ACC112 (cell line): ENCODE data around the gene TMEM87B.
"Not testable (repeated sequence)": the region's sequence is repeated elsewhere in the genome, so short reads cannot be mapped to it uniquely, and the experiment has no call there.

Experiments
- H2AFZ ChIP-seq: fragments of 200-600 bp; sonication (generic); one replicate; pipeline ENCODE4 v1.6.0; 2017; ENCODE audit warnings: antibody characterized with exemption, low read length; ENCODE audit not compliant: unreplicated experiment
- H3K27ac ChIP-seq: fragments of 200-600 bp; sonication (generic); 2 replicates; pipeline ENCODE4 v1.5.1; 2014; ENCODE audit warnings: low read depth, mild to moderate bottlenecking, antibody characterized with exemption, low read length, moderate library complexity
- H3K27me3 ChIP-seq: fragments of 200-600 bp; sonication (generic); 2 replicates; pipeline ENCODE4 v1.6.1; 2014; ENCODE audit warnings: mild to moderate bottlenecking, antibody characterized with exemption, low read length, moderate library complexity, mixed read lengths; ENCODE audit not compliant: insufficient read depth
- H3K36me3 ChIP-seq: fragments of 200-600 bp; sonication (generic); 2 replicates; pipeline ENCODE4 v1.6.1; 2016; ENCODE audit warnings: mild to moderate bottlenecking, antibody characterized with exemption, low read length, moderate library complexity, mixed read lengths; ENCODE audit not compliant: insufficient read depth
- H3K4me1 ChIP-seq: fragments of 200-600 bp; sonication (generic); one replicate; pipeline ENCODE4 v1.6.1; 2016; ENCODE audit warnings: low read length, mixed read lengths; ENCODE audit not compliant: insufficient read depth, unreplicated experiment, control insufficient read depth
- H3K4me3 ChIP-seq: fragments of 200-600 bp; sonication (generic); 2 replicates; pipeline ENCODE4 v1.5.1; 2014; ENCODE audit warnings: mild to moderate bottlenecking, low read depth, low read length
- H3K79me2 ChIP-seq: fragments of 200-600 bp; sonication (generic); one replicate; pipeline ENCODE4 v1.6.0; 2016; ENCODE audit warnings: low read length; ENCODE audit not compliant: control insufficient read depth, unreplicated experiment, insufficient read depth

Gene TMEM87B

GRCh38 chr2:112087346-112088020 lies 32.4 kb downstream of the TMEM87B start:
- H3K4me1 ChIP-seq = peaks cover 8% of the 10 kb centered on the region
- H3K27me3 ChIP-seq = no peaks in the 10 kb centered on the region
- no peaks in the 10 kb centered on the region for H3K79me2 ChIP-seq
- no peak overlapping the region for H2AFZ ChIP-seq
- H3K27ac ChIP-seq = no peak overlapping the region
- no peak overlapping the region for H3K4me3 ChIP-seq
- H3K36me3 ChIP-seq = peaks cover 38% of the 10 kb centered on the region

- H3K79me2 ChIP-seq = no peaks in the 10 kb centered on the region
- no peaks in the 10 kb centered on the region for H3K27me3 ChIP-seq
- no peak overlapping the region for H3K27ac ChIP-seq
- H3K4me1 ChIP-seq = peaks cover 17% of the 10 kb centered on the region
- peaks cover 29% of the 10 kb centered on the region for H3K36me3 ChIP-seq
- no peak overlapping the region for H2AFZ ChIP-seq
- H3K4me3 ChIP-seq = no peak overlapping the region
These were observed 34.3 kb downstream of the TMEM87B start for GRCh38 chr2:112089375-112089774.

GRCh38 chr2:112092286-112093041 lies 37.4 kb downstream of the TMEM87B start:
- Histone ChIP-seq H3K4me1 (peaks cover 27% of the 10 kb centered on the region), H3K4me3 (no peak overlapping the region; the same call in 1 of the 2 replicates), H3K36me3 (peaks cover 7% of the 10 kb centered on the region), H3K27me3 (no peaks in the 10 kb centered on the region), H3K79me2 (no peaks in the 10 kb centered on the region), H2AFZ (no peak overlapping the region), H3K27ac (peak overlapping the region; percentile 62)

- Histone ChIP-seq H3K79me2 (no peaks in the 10 kb centered on the region), H3K4me1 (peaks cover 27% of the 10 kb centered on the region), H3K27me3 (no peaks in the 10 kb centered on the region), H3K36me3 (peaks cover 9% of the 10 kb centered on the region), H3K27ac (peak overlapping the region; percentile 62), H2AFZ (no peak overlapping the region), H3K4me3 (no peak overlapping the region)
These were observed 38.1 kb downstream of the TMEM87B start for GRCh38 chr2:112093216-112093615.

- Histone ChIP-seq H3K79me2 (no peaks in the 10 kb centered on the region), H3K4me3 (no peak overlapping the region), H3K27ac (no peak overlapping the region), H3K36me3 (peaks cover 14% of the 10 kb centered on the region), H2AFZ (no peak overlapping the region), H3K4me1 (peaks cover 27% of the 10 kb centered on the region), H3K27me3 (no peaks in the 10 kb centered on the region)
These were observed 40.6 kb downstream of the TMEM87B start for GRCh38 chr2:112095681-112096080.

- H3K36me3 ChIP-seq = peaks cover 14% of the 10 kb centered on the region
- H2AFZ ChIP-seq = no peak overlapping the region
- H3K4me1 ChIP-seq = peaks cover 27% of the 10 kb centered on the region
- no peaks in the 10 kb centered on the region for H3K27me3 ChIP-seq
- no peak overlapping the region for H3K4me3 ChIP-seq
- H3K27ac ChIP-seq = no peak overlapping the region
- H3K79me2 ChIP-seq = no peaks in the 10 kb centered on the region
These were observed 41.0 kb downstream of the TMEM87B start for GRCh38 chr2:112096098-112096497.

- Histone ChIP-seq H3K4me3 (no peak overlapping the region), H3K79me2 (no peaks in the 10 kb centered on the region), H3K27me3 (no peaks in the 10 kb centered on the region), H3K27ac (no peak overlapping the region), H3K36me3 (peaks cover 66% of the 10 kb centered on the region), H2AFZ (no peak overlapping the region), H3K4me1 (no peaks in the 10 kb centered on the region)
These were observed 53.2 kb downstream of the TMEM87B start for GRCh38 chr2:112108178-112108832.

GRCh38 chr2:112109278-112109677 lies 54.2 kb downstream of the TMEM87B start:
- Histone ChIP-seq H3K36me3 (peaks cover 63% of the 10 kb centered on the region), H3K79me2 (no peaks in the 10 kb centered on the region), H3K4me1 (no peaks in the 10 kb centered on the region), H3K4me3 (no peak overlapping the region), H3K27me3 (no peaks in the 10 kb centered on the region), H3K27ac (no peak overlapping the region), H2AFZ (no peak overlapping the region)

GRCh38 chr2:112110966-112111365 lies 55.9 kb downstream of the TMEM87B start:
- Histone ChIP-seq H3K36me3 (peaks cover 62% of the 10 kb centered on the region), H3K4me1 (no peaks in the 10 kb centered on the region), H3K27ac (no peak overlapping the region), H3K27me3 (no peaks in the 10 kb centered on the region), H3K4me3 (no peak overlapping the region), H3K79me2 (no peaks in the 10 kb centered on the region), H2AFZ (no peak overlapping the region)

GRCh38 chr2:112113354-112113753 lies 58.3 kb downstream of the TMEM87B start:
- H2AFZ ChIP-seq, H3K4me3 ChIP-seq, H3K27ac ChIP-seq, H3K4me1 ChIP-seq, H3K79me2 ChIP-seq, H3K27me3 ChIP-seq: not testable (repeated sequence)
- peaks cover 48% of the 10 kb centered on the region for H3K36me3 ChIP-seq
